ENCODE results near the gene RELN. TPM values are rescaled to one million over a fixed set of nuclear protein-coding genes. Genes with fewer than 3 reads are reported as not detected.

The RELN gene
- total and polyA plus RNA-seq, 8 donors = 3.6 to 20.1 (median 15.3) TPM

- Histone ChIP-seq H3K27ac (no peak overlapping the region), H3K36me3 (no peaks in the 10 kb centered on the region), H3K9me3 (no peaks in the 10 kb centered on the region), H3K4me3 (no peak overlapping the region), H3K4me1 (no peaks in the 10 kb centered on the region), H3K27me3 (no peaks in the 10 kb centered on the region)
- intact Hi-C loops (cut with DNase I) = no loop called here
- no peak for DNase-seq
- TF ChIP-seq CTCF (IDR thresholded peaks at IDR 0.05) = no peak
- ATAC-seq = no peak
Observed at GRCh38 chr7:103685646-103686045, 303.8 kb downstream of the RELN start.

- intact Hi-C loops (cut with DNase I) = no loop called here
- no peak for DNase-seq
- no peaks in the 10 kb centered on the region for H3K27me3 ChIP-seq
- ATAC-seq = no peak
- no peak overlapping the region for H3K4me3 ChIP-seq
- H3K27ac ChIP-seq = no peak overlapping the region
- no peaks in the 10 kb centered on the region for H3K9me3 ChIP-seq
- no peaks in the 10 kb centered on the region for H3K36me3 ChIP-seq
- H3K4me1 ChIP-seq = no peaks in the 10 kb centered on the region
- no peak for TF ChIP-seq CTCF (IDR thresholded peaks at IDR 0.05)
Observed at GRCh38 chr7:103683348-103683747, 306.1 kb downstream of the RELN start.

DNA sequence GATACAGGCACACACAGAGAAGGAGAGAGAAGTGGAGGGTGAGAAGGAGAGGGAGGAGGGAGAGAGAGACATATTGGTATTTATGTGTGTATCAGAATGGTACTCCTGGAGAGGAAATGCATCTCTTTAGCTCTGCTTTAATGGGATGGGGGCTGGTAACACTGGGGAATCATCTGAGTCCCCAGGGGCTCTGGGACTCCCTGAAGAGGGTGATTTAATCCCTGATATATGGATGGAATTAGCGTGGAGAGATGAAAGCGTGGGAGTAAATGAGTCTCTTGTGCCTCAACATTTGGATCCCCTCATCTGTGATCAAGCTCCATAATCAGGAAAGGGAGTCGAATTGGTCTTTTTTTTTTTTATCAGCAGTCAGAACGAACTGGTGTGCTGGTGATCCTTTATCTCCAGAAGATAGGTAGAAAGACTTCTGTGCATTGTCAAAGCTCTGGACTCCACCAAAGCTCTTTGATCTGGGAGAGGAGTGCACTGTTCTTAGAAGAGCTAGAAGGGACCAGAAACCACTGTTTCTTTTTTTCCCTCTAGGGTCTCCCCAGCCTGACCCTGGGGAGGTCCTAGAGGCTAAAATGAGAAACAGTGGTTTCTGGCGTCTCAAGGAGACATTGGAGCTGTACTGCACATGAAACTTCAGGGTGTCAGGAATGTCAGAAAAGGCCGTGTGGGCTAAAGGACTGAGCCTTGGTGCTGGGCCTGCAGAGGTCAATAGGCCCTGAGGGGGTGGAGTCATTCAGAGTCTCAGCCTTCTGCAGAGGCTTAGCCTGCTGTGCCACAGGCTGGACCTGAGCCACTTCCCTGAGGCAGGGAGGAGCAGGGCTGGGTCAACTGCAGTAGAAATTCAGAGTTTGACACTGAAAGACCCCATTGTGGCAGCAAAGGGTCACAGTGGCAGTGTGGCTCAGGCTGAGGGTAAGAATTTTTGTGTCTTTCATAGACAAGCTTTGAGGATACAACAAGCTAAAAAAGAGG is 309.0 kb downstream of the RELN start:
- TF ChIP-seq CTCF (IDR thresholded peaks at IDR 0.05) = no peak
- no peak overlapping the region for H3K4me3 ChIP-seq
- peak in 1 of 4 donors; percentile 35 for DNase-seq
- no peaks in the 10 kb centered on the region for H3K9me3 ChIP-seq
- no peaks in the 10 kb centered on the region for H3K27me3 ChIP-seq
- H3K4me1 ChIP-seq = no peaks in the 10 kb centered on the region
- intact Hi-C loops (cut with DNase I) = no loop called here
- H3K27ac ChIP-seq = no peak overlapping the region
- ATAC-seq = no peak
- no peaks in the 10 kb centered on the region for H3K36me3 ChIP-seq

DNA sequence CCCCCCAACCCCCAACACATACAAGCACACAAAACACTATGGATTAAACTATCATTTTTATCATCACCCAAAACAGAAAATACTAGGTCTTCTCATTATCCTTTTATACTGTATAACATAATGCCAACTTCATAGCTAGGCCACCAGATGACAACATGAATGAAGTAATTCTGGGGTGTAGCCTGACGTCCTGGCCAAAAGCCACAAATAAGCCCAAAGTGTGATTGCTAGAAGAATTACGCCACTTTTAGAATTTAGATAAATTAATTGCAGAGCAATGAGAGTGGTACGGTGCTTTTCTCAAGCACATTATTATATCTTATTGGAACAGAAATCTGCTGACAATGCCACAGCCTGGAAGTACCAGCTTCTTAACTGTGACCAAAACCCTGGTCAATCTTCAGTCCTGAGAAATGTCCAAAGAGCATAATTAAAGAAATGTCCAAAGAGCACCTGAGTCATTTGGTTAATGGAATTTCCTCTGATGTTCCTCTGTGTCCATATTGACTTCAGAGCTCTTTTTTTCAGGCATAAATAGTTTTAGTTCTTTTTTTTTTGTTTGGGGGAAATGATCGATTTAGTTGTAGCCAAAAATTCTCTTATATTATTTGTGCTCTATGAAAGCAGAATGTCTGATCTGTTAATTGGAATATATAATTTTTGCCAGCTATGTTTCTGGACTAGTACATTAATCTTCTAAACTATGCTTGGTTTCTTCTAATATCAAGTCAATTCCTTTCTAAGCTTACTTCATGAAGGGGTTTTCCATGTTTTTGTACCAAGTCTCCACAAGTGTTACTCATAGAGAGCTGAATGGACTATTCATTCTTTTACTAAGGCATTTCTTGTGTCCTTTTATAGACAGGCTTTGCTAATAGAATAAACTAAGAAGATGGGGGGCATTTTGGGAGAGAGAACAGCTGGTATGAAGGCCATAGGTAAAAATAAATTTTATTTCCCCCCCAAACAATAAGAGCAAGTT is 310.0 kb downstream of the RELN start:
- H3K27me3 ChIP-seq = no peaks in the 10 kb centered on the region
- DNase-seq = no peak
- no peak for TF ChIP-seq CTCF (IDR thresholded peaks at IDR 0.05)
- H3K36me3 ChIP-seq = no peaks in the 10 kb centered on the region
- H3K4me1 ChIP-seq = no peaks in the 10 kb centered on the region
- no peaks in the 10 kb centered on the region for H3K9me3 ChIP-seq
- ATAC-seq = no peak
- no peak overlapping the region for H3K27ac ChIP-seq
- intact Hi-C loops (cut with DNase I) = no loop called here
- H3K4me3 ChIP-seq = no peak overlapping the region

Measured in left lung (tissue), 10 donors.